MM.1S (cell line): ENCODE measurements around the gene LPCAT4.

ENCODE experiments used
- CTCF ChIP-seq: fragments of 300-600 bp; sonication (generic); IDR thresholded peaks from 2 replicates; pipeline ENCODE4 v1.5.1; 2016; ENCODE audit warnings: antibody characterized with exemption, low read length, mixed read lengths
- EZH2 ChIP-seq: fragments of 300-600 bp; sonication (generic); optimal IDR thresholded peaks from 2 replicates; pipeline ENCODE3; 2017; ENCODE audit warnings: low read depth, mild to moderate bottlenecking, antibody characterized with exemption, low read length, mixed read lengths

GRCh38 chr15:34361278-34361677, 5.7 kb downstream of the LPCAT4 start:
- no peak for TF ChIP-seq CTCF
- TF ChIP-seq EZH2 = no peak
